Dermis microvascular lymphatic vessel endothelial cell (primary cell): ENCODE data around the gene OPN4. TPM values are rescaled to one million over a fixed set of nuclear protein-coding genes. Genes with fewer than 3 reads are reported as not detected.
A peak's percentile ranks its signal among the peaks of the same experiment; 100 is the strongest.

Source experiments
- DNase-seq, 2 donors: peaks; one replicate each; pipeline versions ENCODE4 v3.0.0 to v3.0.0-alpha.2; 2010; ENCODE audit warnings: low read depth in 2 of 2
- total RNA-seq: library from RNA; depleted of rRNA; stranded (reverse); fragments of >200 nt; gene quantifications from 2 replicates; pipeline ENCODE4 v1.2.1, GENCODE V29; 2014

The OPN4 gene
- total RNA-seq, 1 donor from 2014 or later, result not detected

DNA sequence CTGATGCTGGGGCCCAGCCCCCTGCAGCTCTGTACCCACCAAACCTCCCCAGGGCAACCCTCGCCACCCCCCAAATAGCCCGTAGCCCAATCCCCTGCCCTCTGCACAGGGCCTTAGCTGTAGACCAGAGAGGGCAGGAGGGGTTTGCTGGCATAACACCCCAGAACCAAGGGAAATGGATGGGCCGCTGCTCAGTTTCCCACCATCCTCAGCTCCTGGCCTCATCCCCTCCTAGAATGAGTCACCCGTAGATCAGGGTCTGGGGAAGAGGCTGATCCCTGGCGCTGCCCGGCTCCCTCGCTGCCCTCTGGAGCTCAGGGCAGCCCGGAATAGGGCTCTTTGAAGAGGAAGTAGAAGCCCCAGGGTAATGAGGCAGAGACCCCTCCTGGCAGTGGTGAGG is 45.2 kb downstream of the OPN4 start:
- DNase-seq, result no peak

DNA sequence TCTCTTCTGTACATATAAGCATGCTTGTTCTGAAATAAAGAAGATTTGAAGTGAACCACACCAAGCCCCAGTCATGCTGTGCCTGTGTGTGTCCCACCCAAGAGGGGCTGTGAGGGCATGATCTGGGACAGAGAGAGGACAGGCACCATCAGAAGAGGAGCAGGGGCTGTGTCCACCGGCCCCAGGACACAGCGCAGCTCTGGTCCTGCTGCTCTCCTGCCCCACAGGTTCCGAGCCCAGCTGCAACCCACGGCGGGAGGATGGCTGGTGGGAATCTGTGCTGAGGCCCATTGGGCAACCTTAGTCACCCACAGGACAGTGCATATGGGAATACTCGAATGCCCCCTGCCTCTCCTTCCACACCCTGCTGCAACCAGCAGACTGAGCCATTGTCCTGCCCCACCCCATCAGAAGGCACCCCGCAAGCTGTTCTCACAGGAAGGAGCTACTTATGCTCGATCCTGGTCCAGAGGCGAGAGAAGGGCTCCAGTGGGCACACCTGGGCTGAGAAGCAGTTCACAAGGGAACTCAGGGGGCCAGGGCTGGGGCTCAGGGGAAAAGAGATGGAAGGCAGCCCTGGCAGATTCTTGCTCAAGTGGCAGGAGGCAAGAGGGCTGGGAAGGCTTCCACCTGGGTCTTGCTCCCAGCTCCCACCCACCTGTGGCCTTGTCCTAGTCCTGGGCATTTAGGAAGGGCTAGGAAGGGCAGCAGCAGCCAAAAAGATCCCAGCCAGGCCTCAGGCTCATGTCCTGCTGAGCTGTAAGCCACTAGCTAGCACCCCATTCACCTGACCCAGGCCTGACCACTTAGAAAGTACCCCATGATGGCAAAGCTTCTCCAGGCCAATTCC is 45.9 kb downstream of the OPN4 start:
- no peak for DNase-seq

DNA sequence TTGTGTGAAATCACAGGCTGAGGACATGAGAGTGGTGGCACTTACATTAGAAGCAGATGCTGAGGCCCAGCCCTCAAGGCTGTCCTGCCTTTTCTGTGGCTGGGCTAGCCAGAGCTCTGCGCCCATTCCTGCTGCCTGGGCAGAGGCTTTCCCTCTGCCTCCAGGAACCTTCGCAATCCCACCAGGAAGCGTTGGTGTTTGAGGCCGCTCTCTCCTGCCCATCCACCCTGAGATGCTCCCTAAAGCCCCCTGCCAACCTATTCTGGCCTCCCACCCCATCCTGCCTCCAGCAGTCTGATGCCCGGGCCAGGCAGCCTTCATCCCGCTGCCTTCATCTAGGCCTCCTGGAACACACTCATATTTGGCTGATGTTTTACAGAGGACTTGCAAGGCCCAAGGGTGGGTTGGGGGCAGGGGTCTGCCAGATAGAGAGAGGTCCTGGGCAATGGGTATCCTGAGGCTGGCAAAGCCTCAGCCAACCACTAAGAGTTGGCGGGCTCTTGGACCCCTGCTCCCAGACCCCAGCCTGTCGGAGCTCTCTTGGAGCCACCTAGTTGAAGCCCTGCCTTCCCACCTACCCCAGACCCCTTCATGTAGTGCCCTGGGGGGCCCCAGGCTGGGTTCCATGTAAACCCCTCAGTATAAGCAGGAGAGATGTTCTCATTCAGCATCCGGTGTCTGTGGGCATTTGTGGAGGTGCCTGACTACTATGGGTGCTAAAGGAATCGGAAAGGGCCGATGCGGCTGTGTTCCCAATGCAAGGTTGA is 46.7 kb downstream of the OPN4 start:
- no peak for DNase-seq

DNA sequence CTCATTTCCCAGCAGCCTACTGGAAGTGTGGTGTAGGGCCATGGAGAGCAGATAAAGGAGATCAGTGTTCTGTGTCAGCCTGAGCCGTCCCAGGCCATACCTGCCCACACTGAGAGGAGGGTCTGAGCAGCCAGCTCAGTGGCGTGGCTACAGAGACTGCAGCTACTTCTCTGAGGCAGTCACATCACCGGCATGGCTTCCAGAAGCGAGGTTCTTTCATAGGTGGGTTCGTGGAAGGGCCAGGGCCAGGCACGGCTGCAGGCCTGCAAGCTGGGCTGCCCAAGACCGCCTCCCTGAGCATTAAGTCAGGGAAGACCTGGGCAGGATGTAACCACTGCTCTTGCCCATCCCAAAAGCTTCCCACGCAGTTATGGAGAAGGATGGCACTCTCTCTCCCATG is 48.8 kb downstream of the OPN4 start:
- no peak for DNase-seq

DNA sequence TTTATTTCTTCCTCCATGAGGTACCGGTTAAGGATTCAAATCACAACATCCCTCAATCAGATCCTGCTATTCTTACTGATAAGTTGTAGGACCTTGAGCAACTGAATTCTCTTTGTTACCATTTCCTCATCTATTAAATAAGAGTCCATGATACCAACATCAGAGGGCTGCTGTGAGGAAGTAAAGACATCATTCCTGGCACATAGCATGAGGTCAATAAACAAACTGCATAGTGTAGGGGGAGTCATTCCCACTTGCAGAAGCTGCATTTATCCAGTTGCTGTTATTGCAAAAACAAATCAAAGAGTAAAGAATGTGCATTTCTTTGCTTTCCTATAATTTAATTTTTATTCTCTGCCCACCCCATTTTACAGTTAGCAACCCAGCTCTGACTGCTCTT is 50.8 kb downstream of the OPN4 start:
- no peak for DNase-seq

DNA sequence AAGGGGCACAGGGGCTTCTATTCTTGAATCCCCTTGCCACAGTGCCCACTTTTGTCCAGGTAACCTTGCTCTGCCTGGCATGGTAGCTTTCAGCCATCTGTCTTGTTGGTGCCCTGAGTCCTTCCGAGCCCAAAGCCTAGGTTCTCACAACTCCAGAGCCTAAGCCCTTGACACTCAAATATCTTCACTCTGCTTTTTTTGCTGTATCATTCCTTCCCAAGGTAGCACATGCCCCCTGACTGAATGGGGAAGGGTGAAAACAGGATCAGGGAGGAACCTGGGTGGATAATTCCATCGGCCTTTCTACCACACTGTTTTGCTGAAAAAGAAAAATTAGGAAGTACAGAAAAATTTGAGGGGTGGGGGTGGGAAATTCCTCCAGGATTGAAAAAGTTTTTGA is 51.6 kb downstream of the OPN4 start:
- DNase-seq, result no peak

DNA sequence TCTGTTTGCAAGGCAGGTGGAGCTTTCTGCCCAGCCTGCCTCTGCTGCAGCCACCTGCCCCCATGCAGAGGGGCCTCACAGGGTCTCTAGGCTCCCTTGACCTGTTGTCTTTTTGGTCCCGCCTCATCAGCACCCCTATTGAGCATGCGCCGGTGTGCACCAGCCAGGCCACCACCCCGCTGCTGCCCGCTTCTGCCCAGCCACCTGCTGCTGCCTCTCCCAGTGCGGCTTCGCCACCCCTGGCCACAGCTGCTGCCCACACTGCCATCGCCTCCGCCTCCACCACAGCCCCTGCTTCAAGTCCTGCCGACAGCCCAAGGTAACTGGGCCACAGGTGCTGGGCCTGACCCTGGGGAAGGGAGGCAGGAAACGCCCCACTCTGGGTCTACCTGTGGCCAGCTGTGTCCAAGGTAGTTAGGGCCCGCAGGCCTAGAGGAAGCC is 52.1 kb downstream of the OPN4 start:
- no peak for DNase-seq

DNA sequence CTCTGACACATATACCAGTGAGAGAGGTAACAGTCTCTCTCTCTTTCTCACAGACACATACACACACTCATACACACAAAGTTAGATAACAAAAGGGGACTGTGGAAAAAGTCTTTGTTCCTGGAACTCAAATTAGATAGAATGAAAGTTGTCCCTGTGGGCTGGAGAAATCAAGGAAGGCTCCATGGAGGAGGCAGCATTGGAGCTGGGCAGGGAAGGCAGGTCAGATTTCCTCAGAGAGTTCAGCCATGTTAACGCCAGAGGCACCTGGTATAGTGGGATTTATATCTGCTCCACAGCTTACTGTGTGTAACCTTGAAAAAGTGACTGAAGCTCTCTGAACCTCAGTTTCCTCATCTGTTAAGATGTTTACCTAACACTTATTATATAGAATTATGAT is 52.6 kb downstream of the OPN4 start:
- DNase-seq, result no peak

DNA sequence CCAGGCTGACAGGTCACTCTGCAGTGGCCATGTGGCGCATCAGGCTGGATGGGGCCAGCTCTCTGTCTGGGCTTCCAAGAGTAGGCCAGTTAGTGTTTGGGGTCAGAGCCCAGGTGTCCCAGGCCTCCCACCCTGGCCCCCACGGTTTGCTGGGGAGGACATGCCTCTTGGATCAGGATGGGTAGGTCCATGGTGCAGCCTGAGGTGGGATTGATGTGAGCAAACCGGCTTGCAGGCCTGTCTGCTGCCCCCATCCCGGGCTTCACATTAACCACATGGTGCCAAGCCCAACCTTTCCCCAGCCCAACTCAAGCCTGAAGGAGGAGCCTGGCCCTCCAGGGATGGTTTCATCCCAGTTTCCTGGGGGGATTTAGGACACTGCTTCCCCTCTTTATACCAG is 53.2 kb downstream of the OPN4 start:
- no peak for DNase-seq

DNA sequence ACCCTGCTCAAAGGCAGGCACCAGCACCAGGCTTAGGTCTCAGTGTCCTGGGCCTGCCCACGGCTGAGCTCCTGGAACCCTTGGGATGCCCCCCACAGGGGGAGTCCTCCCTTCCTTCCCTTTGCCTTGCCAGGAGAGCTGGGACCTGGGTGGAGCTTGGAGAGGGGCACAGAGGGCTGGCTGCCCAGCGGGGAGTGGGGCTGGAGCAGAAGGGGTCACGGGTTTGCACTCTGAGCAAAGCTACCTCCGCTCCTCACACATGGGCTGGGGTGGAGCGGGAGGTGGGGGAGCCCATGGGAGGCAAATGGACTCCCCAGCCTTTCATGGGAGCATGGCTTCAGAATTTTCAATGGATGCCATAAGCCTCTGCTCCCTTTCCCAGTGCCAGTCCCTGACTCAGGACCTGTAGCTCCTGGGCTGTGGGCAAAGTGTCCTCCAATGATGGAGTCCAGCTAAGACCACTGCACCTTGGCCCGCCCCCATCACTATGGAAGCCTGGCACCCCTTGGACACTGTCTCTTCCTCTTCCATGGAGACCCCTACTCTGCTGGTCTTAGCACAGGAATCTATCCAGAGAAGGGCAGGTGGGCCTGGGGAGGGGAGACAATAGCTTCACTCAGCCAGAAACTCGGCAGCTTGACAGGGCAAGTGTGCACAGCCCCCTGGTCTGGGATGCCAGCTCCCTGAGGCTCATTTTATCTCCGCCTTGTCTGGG is 53.9 kb downstream of the OPN4 start:
- DNase-seq, result no peak

DNA sequence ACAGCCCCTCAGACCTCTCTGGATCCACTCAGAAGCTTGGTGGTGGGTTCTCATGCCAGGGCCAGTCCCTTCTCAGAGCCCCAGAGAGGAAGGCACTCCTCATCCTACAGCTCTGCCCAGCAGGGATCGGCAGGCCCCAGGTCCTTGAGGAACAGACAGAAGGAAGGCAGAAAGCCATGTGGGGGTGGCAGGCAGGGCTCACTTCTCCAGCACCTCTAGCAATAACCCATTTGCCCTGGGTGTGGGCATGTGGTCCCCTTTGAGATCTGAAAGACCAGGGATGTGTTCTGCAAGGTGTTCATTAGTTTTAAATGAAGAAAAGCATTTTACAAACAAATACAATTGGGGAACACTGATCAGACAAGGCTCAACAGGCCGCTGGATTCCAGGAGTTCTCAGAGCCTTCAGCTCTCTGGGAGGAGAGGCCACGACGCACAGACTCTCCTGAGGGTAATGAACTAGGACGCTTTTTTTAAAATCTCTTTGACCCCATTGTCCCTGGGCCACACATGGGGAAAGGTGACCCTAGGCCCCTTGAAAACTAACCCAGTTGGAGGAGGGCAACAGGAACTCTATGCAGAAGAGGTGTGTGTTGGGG is 54.5 kb downstream of the OPN4 start:
- DNase-seq, result no peak

DNA sequence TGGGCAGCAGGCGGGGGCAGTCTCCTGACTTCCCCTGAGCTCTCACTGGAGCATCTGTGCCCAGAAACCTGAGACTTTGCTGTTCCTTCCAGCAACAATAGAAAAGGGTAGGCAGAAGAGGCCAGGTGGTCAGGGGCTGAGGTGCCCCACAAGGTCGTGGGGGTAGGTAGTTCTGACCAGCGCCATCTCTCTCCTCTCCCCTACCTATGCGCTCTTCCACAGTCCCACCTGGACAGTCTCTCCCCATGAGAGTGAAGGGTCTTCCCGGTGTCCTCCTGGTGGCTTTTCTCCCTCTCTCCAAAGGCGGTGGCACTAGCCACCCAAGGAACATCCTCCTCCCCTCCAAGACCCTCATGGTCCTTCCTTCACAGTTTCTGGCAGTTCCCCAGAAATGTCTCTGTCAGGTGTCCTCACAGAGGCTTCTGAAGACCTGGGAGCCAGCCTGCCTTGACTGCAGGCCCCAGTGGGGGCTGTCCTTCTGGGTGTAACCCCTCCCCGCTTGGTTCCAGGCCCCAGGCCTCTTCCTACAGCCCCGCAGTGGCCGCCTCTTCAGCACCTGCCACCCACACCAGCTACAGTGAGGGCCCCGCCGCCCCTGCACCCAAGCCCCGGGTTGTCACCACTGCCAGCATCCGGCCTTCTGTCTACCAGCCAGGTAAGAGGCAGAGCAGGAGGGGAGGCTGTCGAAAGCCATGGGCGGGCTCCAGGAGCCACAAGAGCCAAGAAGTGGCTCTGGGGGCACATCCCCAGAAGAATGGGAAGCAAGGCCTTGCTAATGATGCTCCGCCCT is 55.2 kb downstream of the OPN4 start:
- DNase-seq, result no peak

DNA sequence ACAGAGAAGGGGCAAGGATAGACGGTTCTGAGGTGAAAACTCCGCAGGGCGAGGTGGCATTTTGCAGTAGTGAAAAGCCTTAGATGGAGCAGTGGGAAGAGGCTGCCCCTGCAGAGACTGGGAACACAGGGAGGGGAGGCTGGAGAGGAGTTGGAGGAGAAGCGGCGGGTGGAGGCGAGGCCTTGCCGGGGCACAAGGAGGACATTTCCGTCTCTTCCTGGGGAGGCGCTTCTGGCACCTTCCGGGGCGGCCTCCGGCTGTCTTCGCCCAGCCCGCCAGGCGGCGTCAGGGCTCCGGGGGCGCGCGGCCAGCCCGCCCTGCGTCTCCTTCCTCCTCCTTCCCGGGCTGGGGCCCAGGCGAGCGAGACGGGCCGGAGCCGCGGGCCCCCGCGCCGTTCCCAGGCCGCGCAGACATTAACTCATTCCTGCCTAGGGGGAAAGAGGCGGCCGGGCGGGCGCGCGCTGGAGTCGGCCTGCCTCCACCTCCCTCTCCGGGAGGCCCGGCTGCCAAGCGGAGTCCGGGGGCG is 56.7 kb downstream of the OPN4 start:
- peak in 1 of 2 donors; percentile 42 for DNase-seq

DNA sequence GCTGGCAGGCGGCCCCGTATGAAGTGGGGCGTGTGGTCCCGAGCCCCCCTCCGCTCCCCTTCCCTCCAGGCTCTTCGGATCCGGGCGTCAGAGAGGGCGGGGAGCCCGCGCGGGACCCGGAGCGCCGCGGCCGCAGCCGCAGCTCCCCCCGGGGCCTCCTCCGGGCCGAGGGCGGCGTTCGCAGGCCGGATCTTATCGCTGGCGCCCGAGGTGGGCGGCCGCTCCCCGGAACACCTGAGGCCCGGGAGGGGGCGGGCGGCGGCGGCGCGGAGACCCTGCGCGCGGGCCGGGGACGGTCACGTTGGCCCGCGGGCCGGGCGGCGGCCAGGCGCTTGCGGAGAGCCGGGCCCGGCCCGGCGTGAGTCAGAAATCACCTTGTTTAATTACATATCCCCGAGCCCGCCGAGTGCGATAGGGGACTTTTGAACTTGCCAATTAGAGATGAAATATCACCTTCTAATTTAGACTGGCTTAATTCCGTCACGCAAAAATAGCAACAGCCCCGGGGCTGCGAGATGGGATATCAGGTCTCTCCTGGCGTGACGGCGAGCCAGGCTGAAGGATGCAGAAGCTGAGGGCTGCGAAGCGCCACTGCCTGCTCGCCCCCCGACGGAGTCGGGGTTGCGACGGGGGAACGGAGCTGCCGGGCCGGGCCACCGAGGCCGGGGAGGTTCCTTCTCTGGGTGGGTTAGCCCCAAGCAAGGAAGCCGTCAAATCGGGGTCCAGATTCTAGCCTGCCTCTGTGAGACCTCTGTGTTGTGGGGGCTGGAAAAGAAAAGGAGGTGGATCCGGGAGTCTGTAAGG is 57.4 kb downstream of the OPN4 start:
- DNase-seq, result no peak

DNA sequence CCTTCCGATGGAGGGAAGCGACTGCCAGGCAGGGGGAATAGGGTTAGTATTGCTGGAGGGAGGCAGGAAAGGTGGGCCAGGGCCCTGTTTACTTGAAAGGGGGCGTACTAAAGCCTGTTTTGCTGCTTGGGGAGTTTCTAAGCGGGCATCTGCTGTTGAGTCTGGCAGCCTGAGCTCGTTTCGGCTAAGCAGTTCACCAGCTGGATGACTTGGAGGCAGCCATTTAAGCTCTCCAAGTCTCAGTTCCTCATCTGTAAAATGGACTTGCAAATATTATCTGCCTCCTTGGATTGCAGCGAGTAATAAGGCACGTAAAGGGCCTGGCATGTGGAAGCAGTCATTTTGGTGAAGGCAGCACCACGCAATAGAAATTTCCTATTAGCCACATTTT is 58.0 kb downstream of the OPN4 start:
- no peak for DNase-seq

DNA sequence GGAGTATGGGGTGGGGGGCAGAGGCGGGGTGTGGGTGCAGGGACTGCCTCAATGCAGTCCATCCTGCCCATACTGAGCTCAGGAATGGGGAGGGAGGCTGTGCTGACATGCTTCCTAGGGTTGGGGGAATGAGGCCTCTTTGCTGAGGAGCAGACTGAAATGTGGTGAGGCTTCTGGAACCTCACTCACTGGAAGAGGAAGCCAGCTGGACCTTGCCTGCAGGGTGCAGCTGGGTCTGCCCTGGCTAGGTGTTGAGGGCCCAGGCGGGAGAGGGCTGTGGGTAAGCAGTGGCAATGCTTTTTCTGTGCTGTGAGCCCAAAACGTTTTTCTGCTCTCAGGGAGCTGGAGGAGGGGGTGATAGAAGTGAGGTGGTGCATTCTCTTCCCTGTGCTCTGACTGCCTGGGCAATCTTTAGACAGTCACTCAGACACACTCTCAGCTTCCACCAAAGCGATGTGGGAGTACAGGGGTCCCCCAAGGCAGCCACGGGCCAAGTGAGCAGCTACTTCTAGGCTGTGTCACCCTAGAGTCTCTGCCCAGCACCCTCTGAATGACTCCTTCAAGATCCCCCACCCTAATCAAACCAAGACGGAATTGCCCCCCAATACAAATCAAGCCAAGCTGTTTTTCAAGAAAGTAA is 60.9 kb downstream of the OPN4 start:
- DNase-seq, result no peak

DNA sequence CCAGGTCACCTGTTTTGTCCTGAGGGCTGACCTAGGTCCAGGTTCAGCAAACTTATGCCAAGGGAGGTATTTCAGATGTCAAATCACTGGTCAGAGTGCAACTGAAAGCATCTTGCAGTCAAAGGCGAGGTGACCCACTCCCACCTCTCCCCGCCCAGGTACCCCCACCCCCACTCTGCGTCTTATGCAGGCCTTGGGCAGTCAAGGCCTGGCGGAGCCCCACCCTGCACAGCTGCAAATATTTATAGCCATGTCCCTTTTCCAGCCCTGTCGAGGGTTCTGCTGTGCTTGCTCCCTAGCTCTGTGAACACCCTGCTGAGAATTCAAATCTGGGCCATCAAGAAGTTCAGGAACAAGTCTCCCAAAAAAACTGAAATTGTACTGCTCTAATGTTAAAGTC is 61.5 kb downstream of the OPN4 start:
- no peak for DNase-seq
